Stimulated activated CD4-positive, alpha-beta T cell treated with anti-CD3 and anti-CD28 coated beads, Interleukin-2, amount 100 ng/mL, for 48 hours (primary cell): ENCODE data around the gene CDCP1.
"Not testable (repeated sequence)": the region's sequence is repeated elsewhere in the genome, so short reads cannot be mapped to it uniquely, and the experiment has no call there.

Experiments
- DNase-seq, 2 donors: peaks; one replicate each; pipeline ENCODE4 v3.0.0-alpha.2; 2020

CDCP1 gene

DNA sequence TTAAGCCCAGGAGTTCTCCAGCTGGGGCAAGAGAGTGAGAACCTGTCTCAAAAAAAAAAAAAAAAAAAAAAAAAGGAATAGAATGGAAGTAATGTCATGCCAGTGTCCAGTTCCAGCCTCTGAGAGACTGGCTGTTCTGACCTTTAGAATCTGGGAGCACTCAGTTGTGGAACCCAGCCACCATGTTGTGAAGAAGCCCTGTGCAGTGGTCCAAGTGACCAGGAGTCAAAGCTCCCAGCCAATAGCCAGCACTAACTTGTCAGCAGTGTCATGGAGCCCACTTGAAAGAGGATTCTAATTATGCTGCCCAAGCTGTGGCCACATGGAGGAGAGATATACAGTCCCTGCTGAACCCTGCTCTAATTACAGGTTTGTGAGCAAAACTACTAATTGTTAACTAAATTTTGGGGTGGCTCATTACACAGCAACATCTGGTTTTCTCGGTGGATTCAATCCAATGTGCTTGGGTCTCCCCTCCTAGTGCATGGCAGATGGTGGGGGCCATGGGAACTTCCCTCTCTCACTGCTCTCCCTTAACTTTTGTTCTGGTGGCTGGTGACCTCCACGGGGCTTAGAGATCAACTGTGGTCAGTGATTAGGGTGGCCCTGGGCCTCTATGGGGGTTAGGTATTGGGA lies 64.6 kb downstream of the CDCP1 start:
- no peak for DNase-seq

- DNase-seq, result no peak
Observed at GRCh38 chr3:45080824-45081223, 65.4 kb downstream of the CDCP1 start.

DNA sequence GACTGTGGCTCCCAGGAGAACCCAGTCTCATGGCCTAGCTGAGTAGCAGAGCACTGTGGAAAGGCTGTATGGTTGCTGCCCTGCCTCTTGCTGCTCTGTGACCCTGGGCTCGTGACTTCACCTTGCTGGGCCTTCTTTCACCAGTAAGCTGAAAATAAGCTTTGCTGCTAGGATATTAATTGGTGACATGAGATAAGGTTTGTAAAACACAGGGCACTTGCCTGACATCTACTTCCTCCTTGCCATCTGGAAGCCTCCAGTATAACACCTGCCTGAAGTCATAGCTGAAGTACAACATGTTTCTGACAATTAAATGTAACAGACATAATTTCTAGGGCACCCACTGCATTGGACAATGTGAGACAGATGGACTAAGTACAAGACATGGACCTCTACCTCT lies 66.5 kb downstream of the CDCP1 start:
- no peak for DNase-seq

GRCh38 chr3:45078910-45079522 lies 67.2 kb downstream of the CDCP1 start:
- no peak for DNase-seq

DNA sequence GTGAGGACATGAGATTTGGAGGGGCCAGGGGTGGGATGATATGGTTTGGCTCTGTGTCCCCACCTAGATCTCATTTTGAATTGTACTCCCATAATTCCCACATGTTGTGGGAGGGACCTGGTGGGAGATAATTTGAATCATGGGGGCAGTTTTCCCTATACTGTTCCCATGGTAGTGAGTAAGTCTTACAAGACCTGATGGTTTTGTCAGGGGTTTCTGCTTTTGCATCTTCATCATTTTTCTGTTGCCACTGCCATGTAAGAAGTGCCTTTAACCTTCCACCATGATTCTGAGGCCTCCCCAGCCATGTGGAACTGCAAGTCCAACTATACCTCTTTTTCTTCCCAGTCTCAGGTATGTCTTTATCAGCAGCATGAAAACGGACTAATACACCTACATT lies 67.9 kb downstream of the CDCP1 start:
- not testable (repeated sequence) for DNase-seq

DNA sequence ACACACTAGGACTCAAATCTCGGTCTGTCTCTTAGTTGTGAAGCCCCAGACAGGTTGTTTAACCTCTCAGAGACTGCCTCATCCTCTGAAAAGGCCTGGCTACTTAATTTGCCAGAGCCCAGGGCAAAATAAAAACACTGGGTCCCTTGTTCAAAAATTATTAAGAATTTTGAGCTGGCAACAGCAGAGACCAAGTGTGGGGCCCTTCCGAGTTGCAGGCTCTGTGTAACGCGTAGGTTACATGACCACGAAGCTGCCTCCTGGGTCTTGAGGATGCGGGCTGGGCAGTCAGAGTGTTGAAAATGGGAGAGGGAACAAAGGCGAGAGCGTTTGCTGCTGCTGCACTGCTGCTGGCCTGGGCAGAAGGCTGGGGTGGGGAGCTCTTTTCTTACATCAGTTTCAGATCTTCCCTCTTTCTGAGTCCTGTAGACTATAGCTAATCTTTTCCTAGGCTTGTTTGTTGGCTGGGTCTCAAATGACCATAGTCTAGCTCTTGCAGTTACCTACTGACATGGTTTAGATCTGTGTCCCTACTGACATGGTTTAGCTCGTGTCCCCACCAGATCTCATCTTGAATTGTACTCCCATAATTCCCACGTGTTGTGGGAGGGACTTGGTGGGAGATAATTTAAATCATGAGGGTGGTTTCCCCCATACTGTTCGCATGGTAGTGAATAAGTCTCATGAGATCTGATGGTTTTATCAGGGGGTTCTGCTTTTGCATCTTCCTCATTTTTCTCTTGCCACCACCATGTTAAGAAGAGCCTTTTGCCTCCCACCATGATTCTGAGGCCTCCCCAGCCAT lies 70.2 kb downstream of the CDCP1 start:
- no peak for DNase-seq

GRCh38 chr3:45071075-45071474 lies 75.1 kb downstream of the CDCP1 start:
- no peak for DNase-seq

DNA sequence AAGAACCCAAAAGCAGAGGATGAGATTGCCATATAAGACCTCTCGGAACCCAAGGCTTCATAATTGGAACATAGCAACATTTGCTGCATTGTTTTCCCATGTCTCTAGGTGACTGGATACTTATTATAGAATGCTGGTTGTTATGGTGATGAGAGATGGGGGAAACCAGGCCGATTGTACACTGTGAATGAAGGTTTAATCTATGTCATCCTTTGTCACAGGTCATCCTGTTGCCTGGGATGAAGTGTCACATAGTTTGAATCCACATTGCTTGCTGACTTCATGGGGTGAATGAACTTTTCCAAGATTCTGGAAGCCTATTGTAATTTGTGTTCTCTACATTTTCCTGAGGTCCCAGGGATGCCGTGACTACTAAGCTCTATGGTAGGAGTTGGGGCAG lies 78.2 kb downstream of the CDCP1 start:
- no peak for DNase-seq

DNA sequence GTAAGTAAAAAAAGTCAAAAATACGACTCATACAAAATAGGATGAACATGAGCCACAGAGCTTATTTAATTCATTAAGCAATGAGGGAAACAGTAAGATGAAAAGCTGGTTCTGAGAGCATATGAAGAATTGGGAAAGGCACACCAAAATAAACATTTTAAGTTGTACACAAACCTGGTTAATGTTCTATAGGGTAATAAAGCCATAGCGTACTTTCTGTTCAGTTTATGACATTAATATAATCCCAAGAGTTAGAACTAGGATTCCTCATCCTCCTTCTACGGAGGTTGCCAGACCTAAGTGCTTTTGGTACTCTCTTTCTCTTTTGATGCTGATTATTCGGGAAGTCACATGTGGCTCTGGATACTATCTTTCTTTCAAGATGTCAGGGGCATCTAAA lies 78.7 kb downstream of the CDCP1 start:
- no peak for DNase-seq

GRCh38 chr3:45066109-45066801 lies 79.9 kb downstream of the CDCP1 start:
- no peak for DNase-seq

GRCh38 chr3:45065373-45065720 lies 80.8 kb downstream of the CDCP1 start:
- DNase-seq, result no peak

DNA sequence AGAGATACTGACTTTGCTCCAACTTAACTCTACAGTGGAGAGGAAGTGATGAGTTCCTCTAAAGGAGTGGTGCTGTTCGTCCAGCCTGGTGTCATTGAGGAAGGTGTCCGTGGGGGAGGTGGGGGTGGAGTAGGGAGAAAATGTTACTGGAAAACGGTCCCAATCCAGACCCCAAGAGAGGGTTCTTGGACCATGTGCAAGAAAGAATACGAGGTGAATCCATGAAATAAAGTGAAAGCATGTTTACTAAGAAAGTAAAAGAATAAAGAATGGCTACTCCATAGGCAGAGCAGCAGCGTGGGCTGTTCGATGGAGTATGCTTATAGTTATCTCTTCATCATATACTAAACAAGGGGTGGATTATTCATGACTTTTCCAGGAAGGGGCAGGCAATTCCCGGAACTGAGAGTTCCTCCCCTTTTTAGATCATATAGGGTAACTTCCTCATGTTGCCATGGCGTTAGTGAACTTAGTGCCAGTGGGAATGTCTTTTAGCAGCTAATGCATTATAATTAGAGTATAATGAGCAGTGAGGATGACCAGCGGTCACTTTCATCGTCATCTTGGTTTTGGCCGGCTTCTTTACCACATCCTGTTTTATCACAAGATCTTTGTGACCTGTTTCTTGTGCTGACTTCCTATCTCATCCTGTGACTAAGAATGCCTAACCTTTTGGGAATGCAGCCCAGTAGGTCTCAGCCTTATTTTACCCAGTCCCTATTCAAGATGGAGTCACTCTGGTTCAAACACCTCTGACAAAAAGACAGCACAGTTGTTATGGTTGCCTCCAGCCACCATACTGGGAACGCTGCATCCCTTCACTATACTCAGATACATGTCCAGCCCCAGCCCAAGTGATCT lies 81.4 kb downstream of the CDCP1 start:
- peak; percentile 69 to 74 for DNase-seq

- DNase-seq, result no peak
Observed at GRCh38 chr3:45062697-45063070, 83.5 kb downstream of the CDCP1 start.

GRCh38 chr3:45060165-45060892 lies 85.8 kb downstream of the CDCP1 start:
- DNase-seq, result no peak

DNA sequence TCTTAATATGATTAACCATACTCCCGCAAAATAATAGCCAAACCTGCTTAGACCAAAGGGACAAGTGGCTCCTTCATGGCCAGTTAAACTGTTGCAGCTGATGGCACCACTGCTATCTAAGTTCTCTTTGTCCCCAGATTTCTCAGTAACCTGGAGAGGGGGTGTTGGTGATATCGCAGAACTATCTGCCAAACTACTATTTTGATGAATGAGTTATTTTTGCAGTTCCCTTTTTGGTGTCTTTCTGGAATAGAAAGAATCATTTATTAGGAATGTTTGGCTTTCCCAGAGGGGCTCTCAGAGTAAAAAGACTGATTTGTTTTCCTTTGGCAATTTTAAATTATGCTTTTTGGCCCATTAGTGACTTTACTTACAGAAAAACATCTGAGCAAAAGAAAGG lies 87.0 kb downstream of the CDCP1 start:
- no peak for DNase-seq

DNA sequence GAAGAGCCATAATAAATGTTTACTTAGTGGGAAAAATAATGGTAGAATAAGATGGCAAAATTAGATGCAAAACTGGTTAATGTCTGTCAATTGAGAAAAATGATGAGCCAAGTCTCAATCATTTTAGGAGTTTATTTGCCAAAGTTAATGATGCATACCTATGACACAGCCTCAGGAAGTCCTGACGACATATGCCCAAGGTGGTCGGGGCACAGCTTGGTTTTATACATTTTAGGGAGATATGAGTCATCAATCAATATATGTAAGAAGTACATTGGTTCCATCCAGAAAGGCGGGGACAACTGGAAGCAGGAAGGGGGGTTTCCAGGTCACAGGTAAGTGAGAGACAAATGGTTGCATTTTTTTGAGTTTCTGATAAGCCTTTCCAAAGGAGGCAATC lies 88.6 kb downstream of the CDCP1 start:
- no peak for DNase-seq

GRCh38 chr3:45056608-45057301 lies 89.4 kb downstream of the CDCP1 start:
- DNase-seq, result no peak

DNA sequence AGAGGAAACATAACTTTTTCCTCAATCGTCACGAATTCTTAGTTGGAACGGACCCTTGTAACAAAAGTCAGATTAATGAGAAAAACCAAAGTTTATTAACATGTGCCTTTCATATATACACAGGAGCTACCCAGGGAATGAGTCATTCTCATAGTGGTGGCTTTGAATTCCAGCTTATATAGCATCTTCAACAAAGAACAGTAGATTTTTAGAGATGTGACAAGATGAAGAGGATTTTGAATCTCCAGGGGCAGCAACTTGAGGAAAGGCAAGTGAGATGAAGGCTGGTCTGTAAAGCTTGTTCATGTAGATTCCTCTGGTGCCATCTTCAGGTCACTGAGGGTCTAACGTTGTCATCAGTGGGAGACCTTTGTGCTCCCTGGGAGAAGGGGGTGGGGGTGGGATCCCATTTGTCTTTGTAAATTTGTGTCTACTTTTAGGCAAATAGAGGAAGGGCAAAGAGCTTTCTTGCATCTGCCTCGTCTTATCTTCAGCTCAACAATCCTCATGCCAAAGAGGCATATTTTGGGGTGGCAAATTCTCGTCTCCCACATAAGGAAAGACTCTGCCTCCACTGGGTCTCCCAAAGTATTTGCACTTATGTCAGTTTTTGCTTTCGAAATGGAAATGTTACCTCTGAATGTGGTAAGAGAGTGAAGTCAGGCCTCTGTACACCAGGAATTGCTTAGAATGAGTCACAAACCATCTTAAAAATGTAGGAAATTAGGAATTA lies 90.6 kb downstream of the CDCP1 start:
- no peak for DNase-seq

- DNase-seq, result no peak
Observed at GRCh38 chr3:45055032-45055410, 91.2 kb downstream of the CDCP1 start.

DNA sequence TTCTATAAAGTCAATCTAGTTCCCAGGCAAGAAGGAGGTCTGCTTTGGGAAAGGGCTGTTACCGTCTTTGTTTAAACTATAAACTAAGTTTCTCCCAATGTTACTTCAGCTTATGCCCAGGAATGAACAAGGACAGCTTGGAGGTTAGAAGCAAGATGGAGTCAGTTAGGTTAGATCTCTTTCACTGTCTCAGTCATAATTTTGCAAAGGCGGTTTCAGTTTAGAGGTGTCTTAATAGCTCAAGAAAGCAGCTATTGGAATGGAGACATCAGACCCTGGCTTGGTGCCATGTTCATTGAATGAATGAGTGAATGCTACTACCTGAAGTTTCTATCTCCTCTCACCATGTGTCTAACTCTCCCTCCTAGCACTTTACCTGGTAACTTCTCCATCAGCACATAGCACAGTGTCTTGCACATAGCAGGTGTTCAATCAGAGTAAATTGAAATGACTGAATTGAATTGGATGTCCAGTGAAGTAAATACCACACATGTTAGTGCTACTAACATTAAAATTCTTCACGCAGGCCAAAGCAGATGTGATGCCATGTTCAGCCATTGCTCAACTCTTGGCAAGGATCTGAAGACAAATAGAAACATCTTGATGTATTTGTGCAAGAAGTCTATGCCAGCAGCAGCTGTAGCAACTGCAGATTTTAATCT lies 91.9 kb downstream of the CDCP1 start:
- no peak for DNase-seq
